Neural cell (in vitro differentiated cells): ENCODE results near the gene SDHB. TPM values are rescaled to one million over a fixed set of nuclear protein-coding genes. Genes with fewer than 3 reads are reported as not detected.

Experiments used
- polyA plus RNA-seq: library from polyadenylated mRNA; depleted of rRNA; stranded (reverse); fragments of >200 nt; gene quantifications from 2 replicates; pipeline ENCODE4 v1.2.3, GENCODE V29; 2014

Gene SDHB
- polyA plus RNA-seq, 1 donor from 2014 or later: 129 TPM

Other genes with a start within 250 kb of the SDHB start
- gene RNU1-2, start 158.1 kb downstream of the SDHB start, polyA plus RNA-seq: under 0.01 TPM in 1 of 2 replicates, not detected in the other
- gene CROCC, start 132.1 kb downstream of the SDHB start, polyA plus RNA-seq: 23.6 and 26.3 TPM in 2 replicates
- gene MFAP2, start 73.4 kb downstream of the SDHB start, polyA plus RNA-seq: 68.4 and 80.8 TPM in 2 replicates
- 43.3 and 72.3 TPM in 2 replicates for gene ATP13A2, start 42.1 kb downstream of the SDHB start, polyA plus RNA-seq
- gene PADI2, start 65.4 kb upstream of the SDHB start, polyA plus RNA-seq: 1.6 and 2.2 TPM in 2 replicates
- 0.44 and 0.66 TPM in 2 replicates for gene PADI1, start 151.1 kb upstream of the SDHB start, polyA plus RNA-seq
- not detected in 2 replicates for gene PADI3, start 195.1 kb upstream of the SDHB start, polyA plus RNA-seq